Naive B cell (primary cell): ENCODE results near the gene GIPC2. TPM values are rescaled to one million over a fixed set of nuclear protein-coding genes. Genes with fewer than 3 reads are reported as not detected.
"Not testable (repeated sequence)": the region's sequence is repeated elsewhere in the genome, so short reads cannot be mapped to it uniquely, and the experiment has no call there.

Experiments
- ATAC-seq, 2 donors: fragments of 150-1000 bp; cut with Tn5 transposase; 2 replicates each; pipeline ENCODE4 v1.10.0; 2021; ENCODE audit warnings: low read depth in 2 of 2, mild to moderate bottlenecking in 2 of 2, moderate library complexity in 2 of 2
- DNase-seq: peaks from one replicate; pipeline ENCODE4 v3.0.0; 2022
- H3K27ac Mint-ChIP-seq, 6 donors: one replicate each; pipeline ENCODE4 v1.8.0; 2020 to 2022; ENCODE audit warnings: mild to moderate bottlenecking in 6 of 6, mixed read lengths in 6 of 6, moderate library complexity in 5 of 6, inconsistent platforms in 2 of 6
- H3K27me3 Mint-ChIP-seq, 3 donors: one replicate each; pipeline ENCODE4 v1.8.0; 2021 to 2022; ENCODE audit warnings: mixed read lengths in 3 of 3, mild to moderate bottlenecking in 1 of 3
- H3K36me3 Mint-ChIP-seq, 2 donors: one replicate each; pipeline ENCODE4 v1.8.0; 2020 to 2022; ENCODE audit warnings: mixed read lengths in 2 of 2, inconsistent platforms in 1 of 2, mild to moderate bottlenecking in 1 of 2
- H3K4me1 Mint-ChIP-seq, 3 donors: one replicate each; pipeline ENCODE4 v1.8.0; 2020 to 2022; ENCODE audit warnings: mixed read lengths in 3 of 3, inconsistent platforms in 1 of 3, mild to moderate bottlenecking in 1 of 3, moderate library complexity in 1 of 3
- H3K4me3 Mint-ChIP-seq, 8 donors: one replicate each; pipeline ENCODE4 v1.8.0; 2020 to 2022; ENCODE audit warnings: mild to moderate bottlenecking in 8 of 8, mixed read lengths in 8 of 8, moderate library complexity in 8 of 8, inconsistent platforms in 2 of 8
- H3K9me3 Mint-ChIP-seq, 7 donors: one replicate each; pipeline ENCODE4 v1.8.0; 2020 to 2022; ENCODE audit warnings: mixed read lengths in 7 of 7, mild to moderate bottlenecking in 5 of 7, inconsistent platforms in 2 of 7, moderate library complexity in 1 of 7
- polyA plus RNA-seq, 6 donors: library from polyadenylated mRNA; unstranded; fragments of 300-500 nt; fragmentation: Illumina TruSeq; gene quantifications; one replicate each; pipeline ENCODE4 v1.2.3, GENCODE V29; 2021; ENCODE audit warnings: low read depth in 6 of 6

Gene GIPC2
- polyA plus RNA-seq, 6 donors from 2014 or later, result not detected

- Mint-ChIP-seq H3K27me3 (peaks cover 0 to 3% (median 0%) of the 10 kb centered on the region in 3 donors), H3K9me3 (peaks cover 5 to 13% (median 9%) of the 10 kb centered on the region in 7 donors), H3K4me3 (peak overlapping the region; percentile 7 to 57 (median 24)), H3K4me1 (peaks cover 4 to 12% (median 8%) of the 10 kb centered on the region in 3 donors), H3K27ac (peak overlapping the region in 1 of 6 donors; percentile 16), H3K36me3 (peaks cover 5 to 13% of the 10 kb centered on the region in 2 donors)
- DNase-seq (no peak), ATAC-seq (no peak)
Observed at GRCh38 chr1:78080767-78081166, 35.0 kb downstream of the GIPC2 start.

DNA sequence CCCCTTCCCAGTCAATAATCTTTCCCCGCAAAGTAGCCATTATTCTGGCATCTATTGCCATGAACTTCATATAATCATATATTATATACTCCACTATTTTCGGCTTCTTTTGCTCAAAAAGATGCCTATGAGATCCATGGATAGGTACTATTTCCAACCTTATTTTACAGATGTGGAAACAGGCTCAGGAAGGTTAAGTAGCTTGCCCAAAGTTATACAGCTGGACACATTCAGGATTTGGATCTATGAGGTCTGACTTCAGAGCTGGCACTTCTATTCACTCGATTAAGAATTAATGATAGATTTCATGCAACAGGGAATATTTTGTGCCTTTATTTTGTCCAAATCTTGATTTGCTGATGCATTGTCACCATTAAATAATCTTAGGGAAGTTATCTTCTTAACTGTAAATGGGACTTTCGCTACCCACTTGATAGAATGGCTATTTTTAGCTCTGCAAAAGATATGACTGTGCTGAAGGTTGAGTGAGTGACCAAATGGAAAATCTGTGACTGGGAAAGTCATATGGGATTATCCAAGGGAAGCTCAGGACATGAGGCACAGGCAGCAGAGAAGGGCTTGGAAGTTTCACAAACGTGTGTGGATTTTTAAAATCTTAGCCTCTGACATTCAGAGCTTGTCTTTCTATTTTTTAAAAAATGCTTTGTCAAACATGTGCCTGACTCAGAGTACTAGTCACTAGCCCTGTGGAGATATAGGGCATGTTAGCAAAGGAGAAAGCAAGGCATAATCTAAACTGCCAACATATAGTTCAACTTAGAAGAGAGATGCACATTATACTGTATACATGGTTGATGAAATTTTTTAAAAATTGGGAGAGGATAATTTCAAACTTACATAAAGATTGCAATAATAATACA, 36.5 kb downstream of the GIPC2 start:
- Mint-ChIP-seq H3K36me3 (peaks cover 18 to 25% of the 10 kb centered on the region in 2 donors), H3K27ac (no peak overlapping the region), H3K4me3 (no peak overlapping the region), H3K9me3 (peaks cover 6 to 28% (median 22%) of the 10 kb centered on the region in 7 donors), H3K27me3 (peaks cover 0 to 10% (median 0%) of the 10 kb centered on the region in 3 donors), H3K4me1 (peaks cover 4 to 12% (median 8%) of the 10 kb centered on the region in 3 donors)
- DNase-seq (no peak), ATAC-seq (no peak)

- DNase-seq, H3K27ac Mint-ChIP-seq, ATAC-seq, H3K4me3 Mint-ChIP-seq: not testable (repeated sequence)
- H3K9me3 Mint-ChIP-seq, result peaks cover 6 to 40% (median 27%) of the 10 kb centered on the region in 7 donors
- peaks cover 18 to 25% of the 10 kb centered on the region in 2 donors for H3K36me3 Mint-ChIP-seq
- H3K27me3 Mint-ChIP-seq, result peaks cover 0 to 10% (median 0%) of the 10 kb centered on the region in 3 donors
- peaks cover 4 to 12% (median 8%) of the 10 kb centered on the region in 3 donors for H3K4me1 Mint-ChIP-seq
Observed at GRCh38 chr1:78084639-78085038, 38.9 kb downstream of the GIPC2 start.

GRCh38 chr1:78086697-78087096, 40.9 kb downstream of the GIPC2 start:
- DNase-seq (no peak), ATAC-seq (no peak)
- peaks cover 18 to 25% of the 10 kb centered on the region in 2 donors for H3K36me3 Mint-ChIP-seq
- H3K4me1 Mint-ChIP-seq, result peaks cover 0 to 4% (median 0%) of the 10 kb centered on the region in 3 donors
- no peak overlapping the region for H3K27ac Mint-ChIP-seq
- peaks cover 0 to 10% (median 5%) of the 10 kb centered on the region in 3 donors for H3K27me3 Mint-ChIP-seq
- no peak overlapping the region for H3K4me3 Mint-ChIP-seq
- H3K9me3 Mint-ChIP-seq, result peaks cover 6 to 40% (median 27%) of the 10 kb centered on the region in 7 donors

DNA sequence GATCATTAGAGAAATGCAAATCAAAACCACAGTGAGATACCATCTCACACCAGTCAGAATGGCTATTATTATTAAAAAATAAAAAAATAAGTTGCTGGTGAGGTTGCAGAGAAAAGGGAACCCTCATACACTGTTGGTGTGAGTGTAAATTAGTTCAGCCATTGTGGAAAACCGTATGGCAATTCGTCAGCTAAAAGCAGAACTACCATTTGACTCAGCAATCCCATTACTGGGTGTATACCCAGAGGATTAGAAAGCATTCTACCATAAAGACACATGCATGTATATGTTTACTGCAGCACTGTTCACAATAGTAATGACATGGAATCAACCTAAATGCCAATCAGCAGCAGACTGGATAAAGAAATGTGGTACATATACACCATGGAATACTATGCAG, 42.2 kb downstream of the GIPC2 start:
- no peak for ATAC-seq
- Mint-ChIP-seq H3K9me3 (peaks cover 6 to 40% (median 27%) of the 10 kb centered on the region in 7 donors), H3K36me3 (peaks cover 18 to 25% of the 10 kb centered on the region in 2 donors), H3K27ac (no peak overlapping the region), H3K4me1 (peaks cover 0 to 4% (median 0%) of the 10 kb centered on the region in 3 donors), H3K27me3 (peaks cover 0 to 10% (median 7%) of the 10 kb centered on the region in 3 donors), H3K4me3 (no peak overlapping the region)
- DNase-seq, result no peak

DNA sequence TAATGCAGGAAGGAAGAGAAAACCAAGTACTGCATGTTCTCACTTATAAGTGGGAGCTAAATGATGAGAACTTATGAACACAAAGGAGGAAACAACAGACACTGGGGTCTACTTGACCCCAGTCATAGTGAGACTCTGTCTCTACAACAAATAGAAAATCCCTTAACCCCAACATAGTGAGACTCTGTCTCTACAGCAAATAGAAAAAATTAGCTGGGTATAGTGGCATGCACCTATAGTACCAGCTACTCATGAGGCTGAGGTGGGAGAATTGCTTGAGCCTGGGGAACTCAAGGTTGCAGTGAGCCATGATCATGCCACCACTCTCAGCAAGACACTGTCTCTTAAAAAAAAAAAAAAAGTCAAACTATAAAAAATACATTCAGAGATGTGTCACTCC, 42.7 kb downstream of the GIPC2 start:
- Mint-ChIP-seq H3K4me1 (peaks cover 0 to 4% (median 0%) of the 10 kb centered on the region in 3 donors), H3K27ac (no peak overlapping the region), H3K4me3 (no peak overlapping the region), H3K36me3 (peaks cover 18 to 25% of the 10 kb centered on the region in 2 donors), H3K27me3 (peaks cover 0 to 10% (median 7%) of the 10 kb centered on the region in 3 donors), H3K9me3 (peaks cover 6 to 40% (median 27%) of the 10 kb centered on the region in 7 donors)
- no peak for DNase-seq
- no peak for ATAC-seq

DNA sequence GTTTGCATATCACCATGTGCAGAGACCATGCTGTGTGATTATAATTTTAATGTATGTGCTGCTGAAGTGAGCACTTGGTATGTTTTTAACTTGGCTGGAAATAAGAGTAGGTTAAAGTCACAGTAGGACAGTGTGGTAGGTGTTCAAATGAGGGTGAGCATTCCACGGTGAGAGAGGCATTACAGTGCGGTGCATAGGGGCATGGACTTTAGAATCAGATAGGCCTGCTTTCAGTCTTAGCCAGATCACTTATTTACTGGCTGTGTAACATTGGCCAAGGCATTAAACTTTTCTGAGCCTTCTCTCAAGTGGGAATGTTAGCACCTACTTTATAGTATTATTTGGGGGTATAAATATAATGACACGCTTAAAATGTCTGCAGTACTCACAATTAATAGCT, 43.2 kb downstream of the GIPC2 start:
- Mint-ChIP-seq H3K27me3 (peaks cover 0 to 10% (median 7%) of the 10 kb centered on the region in 3 donors), H3K27ac (no peak overlapping the region), H3K4me3 (no peak overlapping the region), H3K36me3 (peaks cover 18 to 25% of the 10 kb centered on the region in 2 donors), H3K9me3 (peaks cover 6 to 40% (median 27%) of the 10 kb centered on the region in 7 donors), H3K4me1 (peaks cover 0 to 4% (median 0%) of the 10 kb centered on the region in 3 donors)
- ATAC-seq, result no peak
- DNase-seq, result no peak

DNA sequence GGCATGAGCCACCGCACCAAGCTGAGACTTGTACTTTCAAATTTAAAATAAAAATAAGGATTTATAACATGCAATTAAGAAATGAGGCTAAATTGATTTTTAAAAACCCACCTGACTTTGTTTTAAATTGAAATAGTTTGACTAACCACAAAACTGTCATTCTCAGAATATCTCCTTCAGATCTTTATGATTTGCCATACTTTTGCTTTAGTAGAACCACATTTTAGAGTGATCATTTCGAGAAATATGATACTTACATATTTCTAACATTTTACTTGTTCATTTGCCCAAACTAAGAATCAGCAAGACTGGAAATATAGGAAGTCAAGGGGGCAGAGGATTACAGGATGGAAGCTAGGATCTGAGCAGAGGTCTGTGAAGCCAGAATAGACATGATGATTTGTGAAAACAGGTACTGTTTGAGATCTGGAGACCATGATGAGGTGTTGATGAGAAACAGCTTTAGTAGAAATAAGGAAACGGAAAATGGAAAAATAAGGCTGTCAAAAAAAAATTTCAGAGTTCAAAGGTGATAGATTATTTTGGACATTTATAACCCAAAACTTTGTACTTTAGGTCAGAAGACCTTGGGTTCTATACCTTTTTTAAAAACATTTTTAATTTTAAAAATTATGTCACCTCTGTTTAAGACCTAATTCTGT, 44.8 kb downstream of the GIPC2 start:
- Mint-ChIP-seq H3K9me3 (peaks cover under 1 to 30% (median 18%) of the 10 kb centered on the region in 7 donors), H3K27ac (no peak overlapping the region), H3K36me3 (peaks cover 14% of the 10 kb centered on the region in 2 donors), H3K27me3 (peaks cover 0 to 9% (median 7%) of the 10 kb centered on the region in 3 donors), H3K4me3 (no peak overlapping the region), H3K4me1 (no peaks in the 10 kb centered on the region)
- no peak for DNase-seq
- ATAC-seq, result no peak

DNA sequence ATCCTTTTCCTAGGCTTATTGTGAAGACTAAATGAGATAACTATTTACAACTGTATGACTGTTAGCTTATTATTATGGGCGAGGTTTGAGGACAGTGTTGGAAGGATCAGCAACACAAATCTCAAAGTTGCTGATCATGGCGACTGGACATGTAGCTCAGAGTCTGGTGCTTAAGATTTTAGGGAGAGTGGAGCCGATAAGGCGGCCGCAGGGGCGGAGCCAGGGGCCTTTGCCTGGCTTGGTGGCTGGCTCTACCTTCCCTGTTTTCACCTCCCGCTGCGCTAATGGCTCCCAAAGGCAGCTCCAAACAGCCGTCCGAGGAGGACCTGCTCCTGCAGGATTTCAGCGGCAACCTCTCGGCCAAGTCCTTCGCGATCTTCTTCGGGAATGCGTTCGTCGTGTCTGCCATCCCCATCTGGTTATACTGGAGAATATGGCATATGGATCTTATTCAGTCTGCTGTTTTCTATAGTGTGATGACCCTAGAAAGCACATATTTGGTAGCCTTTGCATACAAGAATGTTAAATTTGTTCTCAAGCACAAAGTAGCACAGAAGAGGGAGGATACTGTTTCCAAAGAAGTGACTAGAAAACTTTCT, 45.5 kb downstream of the GIPC2 start:
- peaks cover 7% of the 10 kb centered on the region in 2 donors for H3K36me3 Mint-ChIP-seq
- H3K27me3 Mint-ChIP-seq, result peaks cover 0 to 7% (median 5%) of the 10 kb centered on the region in 3 donors
- DNase-seq (no peak), ATAC-seq (no peak)
- peaks cover 0 to 23% (median 11%) of the 10 kb centered on the region in 7 donors for H3K9me3 Mint-ChIP-seq
- no peak overlapping the region for H3K27ac Mint-ChIP-seq
- H3K4me1 Mint-ChIP-seq, result no peaks in the 10 kb centered on the region
- H3K4me3 Mint-ChIP-seq, result no peak overlapping the region

GRCh38 chr1:78091886-78092285, 46.1 kb downstream of the GIPC2 start:
- ATAC-seq (no peak), DNase-seq (no peak)
- Mint-ChIP-seq H3K36me3 (peaks cover 1% of the 10 kb centered on the region in 2 donors), H3K4me1 (no peaks in the 10 kb centered on the region), H3K27ac (peak overlapping the region in 1 of 6 donors; percentile 72), H3K9me3 (peaks cover 0 to 17% (median 5%) of the 10 kb centered on the region in 7 donors), H3K4me3 (peak overlapping the region in 1 of 8 donors; percentile 57), H3K27me3 (peaks cover 0 to 7% (median 0%) of the 10 kb centered on the region in 3 donors)

DNA sequence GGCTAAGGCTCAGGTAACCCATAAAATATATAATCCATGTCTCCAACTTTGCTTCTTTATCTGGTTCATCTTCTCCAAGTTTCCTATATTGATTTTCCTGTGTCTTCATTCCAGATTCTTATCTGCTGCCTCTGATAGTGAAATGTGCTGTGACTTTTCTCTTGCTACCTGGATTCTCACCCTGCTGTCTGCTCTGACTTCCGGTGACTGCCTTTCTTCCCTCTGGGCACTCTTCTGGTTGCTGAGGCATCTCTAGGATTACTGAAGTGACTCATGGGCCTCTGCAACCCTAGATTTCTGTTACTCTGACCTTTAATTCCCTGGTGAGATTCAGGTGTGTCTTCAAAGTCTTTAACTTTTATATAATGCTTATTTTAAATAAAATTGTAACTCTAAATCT, 46.9 kb downstream of the GIPC2 start:
- H3K27ac Mint-ChIP-seq, result peak overlapping the region in 2 of 6 donors; percentile 22 to 34
- peaks cover 0 to 7% (median 0%) of the 10 kb centered on the region in 3 donors for H3K27me3 Mint-ChIP-seq
- no peaks in the 10 kb centered on the region for H3K4me1 Mint-ChIP-seq
- no peak for DNase-seq
- no peaks in the 10 kb centered on the region for H3K36me3 Mint-ChIP-seq
- H3K9me3 Mint-ChIP-seq, result peaks cover 0 to 10% (median under 1%) of the 10 kb centered on the region in 7 donors
- ATAC-seq, result no peak
- H3K4me3 Mint-ChIP-seq, result no peak overlapping the region

- H3K27ac Mint-ChIP-seq, result no peak overlapping the region
- peaks cover 0 to 4% (median 0%) of the 10 kb centered on the region in 7 donors for H3K9me3 Mint-ChIP-seq
- no peak for ATAC-seq
- no peak for DNase-seq
- H3K36me3 Mint-ChIP-seq, result no peaks in the 10 kb centered on the region
- peaks cover 0 to 7% (median 0%) of the 10 kb centered on the region in 3 donors for H3K27me3 Mint-ChIP-seq
- H3K4me3 Mint-ChIP-seq, result no peak overlapping the region
- H3K4me1 Mint-ChIP-seq, result no peaks in the 10 kb centered on the region
Observed at GRCh38 chr1:78093560-78093959, 47.8 kb downstream of the GIPC2 start.

GRCh38 chr1:78094639-78095038, 48.9 kb downstream of the GIPC2 start:
- no peak for ATAC-seq
- H3K36me3 Mint-ChIP-seq, result no peaks in the 10 kb centered on the region
- no peaks in the 10 kb centered on the region for H3K4me1 Mint-ChIP-seq
- no peak overlapping the region for H3K4me3 Mint-ChIP-seq
- no peak overlapping the region for H3K27ac Mint-ChIP-seq
- DNase-seq, result no peak
- H3K27me3 Mint-ChIP-seq, result peaks cover 0 to 10% (median 0%) of the 10 kb centered on the region in 3 donors
- H3K9me3 Mint-ChIP-seq, result no peaks in the 10 kb centered on the region
